Lower leg skin (tissue), 4 donors: ENCODE measurements around the gene PLD1. TPM values are rescaled to one million over a fixed set of nuclear protein-coding genes. Genes with fewer than 3 reads are reported as not detected.

Source experiments
- DNase-seq, 2 donors: peaks; one replicate each; pipeline ENCODE4 v3.0.0-alpha.2; 2019; ENCODE audit warnings: low spot score in 2 of 2
- H3K4me3 ChIP-seq: fragments of 200-600 bp; sonication (generic); 2 replicates; pipeline ENCODE4 v1.5.1; 2017; ENCODE audit warnings: mild to moderate bottlenecking, low read depth; ENCODE audit not compliant: poor library complexity, severe bottlenecking
- POLR2A ChIP-seq, 2 donors: fragments of 450-650 bp; IDR thresholded peaks; one replicate each; pipeline ENCODE4 v1.6.1; 2016 to 2017; ENCODE audit warnings: antibody characterized with exemption in 2 of 2, mild to moderate bottlenecking in 1 of 2, moderate library complexity in 1 of 2
- WGBS, 2 donors: methylation state at CpG; one replicate each; pipeline ENCODE4 v1.1.5; 2018; 5-methylcytosine and 5-hydroxymethylcytosine counted together
- intact Hi-C: fragments of 100-400 bp; cut with DNase I; formaldehyde crosslinking; loops from one replicate; pipeline ENCODE4 v1.15.0; 2023; ENCODE audit warnings: low total_unique reads
- total RNA-seq, 4 donors: library from RNA; depleted of rRNA; stranded (reverse); fragments of >200 nt; gene quantifications; one replicate each; pipeline ENCODE4 v1.1.0, GENCODE V29; 2016
- TF ChIP-seq, protein P1 (sequence below), 3 donors: fragments of 450-650 bp; IDR thresholded peaks; one replicate each; pipeline ENCODE4 v1.5.1; 2016; ENCODE audit warnings: antibody characterized with exemption in 3 of 3, mild to moderate bottlenecking in 3 of 3, moderate library complexity in 2 of 3

PLD1 gene
- total RNA-seq, 4 donors from 2014 or later: 26.4 to 55.8 (median 48.7) TPM

DNA sequence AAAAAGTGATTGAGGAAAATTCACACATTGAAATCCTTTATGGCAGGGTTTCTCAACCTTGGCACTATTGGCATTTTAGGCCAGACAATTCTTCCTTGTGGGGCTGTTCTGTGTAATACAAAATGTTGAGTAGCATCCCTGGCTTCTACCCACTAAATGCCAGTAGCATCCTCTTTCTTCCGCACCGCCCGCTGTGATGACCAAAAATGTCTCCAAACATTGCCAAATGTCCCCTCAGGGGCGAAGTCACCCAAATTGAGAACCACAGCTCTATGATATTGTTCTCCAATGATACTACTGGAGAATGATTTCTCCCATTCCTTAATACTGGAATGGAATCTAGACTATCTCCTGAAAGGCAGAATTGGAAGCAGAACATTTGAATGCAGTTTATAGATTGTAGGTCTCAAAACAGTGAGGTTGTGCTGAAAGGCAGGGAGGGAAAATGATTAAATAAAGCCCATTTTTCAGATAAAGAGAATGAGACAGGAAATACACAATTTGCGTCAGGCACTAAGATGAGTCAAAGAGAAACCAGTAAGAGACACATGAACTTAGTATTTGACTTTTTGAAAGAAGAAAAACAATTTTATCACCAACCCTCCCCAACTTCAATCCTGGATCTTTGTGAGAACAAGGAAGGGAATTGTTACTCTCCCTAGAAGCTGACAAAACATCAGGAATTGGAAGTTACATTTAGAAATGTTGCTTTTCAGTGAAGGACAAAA, 248.5 kb downstream of the PLD1 start:
- H3K4me3 ChIP-seq: no peak overlapping the region
- TF ChIP-seq, protein P1, sequence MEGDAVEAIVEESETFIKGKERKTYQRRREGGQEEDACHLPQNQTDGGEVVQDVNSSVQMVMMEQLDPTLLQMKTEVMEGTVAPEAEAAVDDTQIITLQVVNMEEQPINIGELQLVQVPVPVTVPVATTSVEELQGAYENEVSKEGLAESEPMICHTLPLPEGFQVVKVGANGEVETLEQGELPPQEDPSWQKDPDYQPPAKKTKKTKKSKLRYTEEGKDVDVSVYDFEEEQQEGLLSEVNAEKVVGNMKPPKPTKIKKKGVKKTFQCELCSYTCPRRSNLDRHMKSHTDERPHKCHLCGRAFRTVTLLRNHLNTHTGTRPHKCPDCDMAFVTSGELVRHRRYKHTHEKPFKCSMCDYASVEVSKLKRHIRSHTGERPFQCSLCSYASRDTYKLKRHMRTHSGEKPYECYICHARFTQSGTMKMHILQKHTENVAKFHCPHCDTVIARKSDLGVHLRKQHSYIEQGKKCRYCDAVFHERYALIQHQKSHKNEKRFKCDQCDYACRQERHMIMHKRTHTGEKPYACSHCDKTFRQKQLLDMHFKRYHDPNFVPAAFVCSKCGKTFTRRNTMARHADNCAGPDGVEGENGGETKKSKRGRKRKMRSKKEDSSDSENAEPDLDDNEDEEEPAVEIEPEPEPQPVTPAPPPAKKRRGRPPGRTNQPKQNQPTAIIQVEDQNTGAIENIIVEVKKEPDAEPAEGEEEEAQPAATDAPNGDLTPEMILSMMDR (IDR thresholded peaks at IDR 0.05): no peak
- TF ChIP-seq POLR2A (IDR thresholded peaks at IDR 0.05): no peak
- intact Hi-C loops: loop anchor here (10.0 kb wide), 1 partner anchor 597 kb away; no protein-coding TSS in a partner anchor
- whole genome bisulfite sequencing, 2 donors: 89 to 98% methylated on average over 5 of the region's 5 CpGs
- no peak for DNase-seq

DNA sequence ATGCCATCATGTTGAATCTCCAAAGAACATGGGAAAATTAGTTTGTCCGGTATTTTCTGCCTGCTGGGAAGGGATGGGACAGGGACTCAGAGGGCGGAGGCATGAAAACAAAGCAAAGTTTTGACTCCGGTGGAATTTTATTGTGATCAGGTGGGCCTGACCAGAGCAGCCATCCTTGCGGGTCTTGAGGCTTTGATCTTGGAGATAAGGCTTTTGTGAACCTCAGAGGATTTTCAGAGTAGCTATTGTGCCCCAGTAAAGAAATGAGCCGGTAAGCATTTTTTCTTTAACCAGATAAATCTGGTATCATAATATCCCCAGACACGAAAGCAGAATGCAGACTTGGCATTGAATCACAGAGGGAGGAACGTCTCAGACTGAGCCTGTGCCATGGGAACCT, 250.7 kb downstream of the PLD1 start:
- TF ChIP-seq, protein P1 (IDR thresholded peaks at IDR 0.05): no peak
- TF ChIP-seq POLR2A (IDR thresholded peaks at IDR 0.05): no peak
- DNase-seq: no peak
- no peak overlapping the region for H3K4me3 ChIP-seq
- intact Hi-C loops: no loop called here
- 52 to 57% methylated on average over 7 of the region's 7 CpGs for WGBS, 2 donors

DNA sequence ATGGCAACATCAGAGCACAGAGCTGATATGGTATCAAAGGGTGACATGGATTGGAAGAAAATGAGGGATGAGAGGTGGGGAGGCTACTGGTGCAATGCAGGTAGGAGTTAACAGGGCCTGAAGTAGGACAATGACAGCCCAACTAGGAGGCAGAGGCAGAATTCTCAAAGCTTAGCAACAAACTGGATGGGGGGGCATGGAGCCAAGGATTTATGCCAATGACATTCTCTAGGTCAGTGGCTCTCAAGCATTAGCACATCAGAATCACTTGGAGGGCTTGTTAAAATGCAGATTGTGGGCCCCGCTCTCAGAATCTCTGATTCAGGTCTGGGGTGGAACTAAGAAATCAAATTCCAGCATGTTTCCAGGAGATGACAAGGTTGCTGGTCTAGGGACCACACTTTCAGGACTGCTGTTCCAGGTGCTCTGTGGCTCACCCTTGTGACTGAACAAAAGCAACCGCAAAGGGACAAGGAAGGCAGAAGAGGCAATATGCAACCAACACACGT, 252.0 kb downstream of the PLD1 start:
- intact Hi-C loops: no loop called here
- 71 to 93% methylated on average over 3 of the region's 3 CpGs for WGBS, 2 donors
- H3K4me3 ChIP-seq: no peak overlapping the region
- TF ChIP-seq, protein P1 (IDR thresholded peaks at IDR 0.05): no peak
- no peak for TF ChIP-seq POLR2A (IDR thresholded peaks at IDR 0.05)
- no peak for DNase-seq

DNA sequence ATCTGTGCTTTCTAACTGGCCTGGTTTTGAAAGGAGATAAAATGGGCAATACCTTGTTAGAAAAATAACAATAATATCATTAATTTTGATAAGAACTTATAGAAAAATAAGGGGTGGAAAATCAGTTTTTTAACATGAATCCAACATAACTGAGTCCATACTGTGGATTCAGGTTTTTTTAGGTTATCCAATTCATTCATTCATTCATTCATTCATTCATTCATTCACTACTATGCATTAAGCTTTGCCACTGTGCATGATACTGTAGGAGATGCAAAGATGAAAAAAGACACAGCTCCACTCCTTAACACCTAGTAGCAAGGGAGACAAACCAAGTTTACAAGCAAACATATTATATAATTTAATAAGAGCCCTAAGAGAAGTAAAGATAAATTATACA, 253.1 kb downstream of the PLD1 start:
- intact Hi-C loops: no loop called here
- no peak overlapping the region for H3K4me3 ChIP-seq
- no peak for DNase-seq
- TF ChIP-seq, protein P1 (IDR thresholded peaks at IDR 0.05): no peak
- no peak for TF ChIP-seq POLR2A (IDR thresholded peaks at IDR 0.05)

DNA sequence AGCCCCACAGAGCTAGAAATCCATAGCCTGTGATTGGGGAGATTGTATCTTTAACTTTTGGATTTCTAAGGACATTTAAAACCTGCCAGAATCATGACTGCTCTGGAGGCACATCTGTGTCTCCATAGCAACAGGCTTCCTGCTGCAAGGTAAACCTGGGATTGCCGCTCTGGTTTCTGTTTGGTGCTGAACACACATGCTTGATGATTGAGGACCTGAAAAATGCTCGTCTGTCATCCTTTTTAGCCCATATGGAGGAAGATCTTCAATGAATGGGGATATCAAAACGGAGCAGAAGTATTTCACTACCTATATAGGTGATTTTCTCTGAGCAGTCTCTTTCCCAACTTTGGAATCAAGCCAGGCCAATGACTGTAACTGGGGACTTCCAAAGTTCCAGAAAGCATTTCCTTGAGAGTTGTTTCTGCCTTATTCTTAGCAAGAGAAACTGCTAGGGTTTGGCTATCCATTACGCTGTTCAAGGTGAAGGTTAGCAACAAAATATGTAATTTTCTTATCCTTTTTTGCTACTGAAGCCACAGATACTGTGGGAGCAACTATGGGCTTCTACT, 253.6 kb downstream of the PLD1 start:
- no peak for TF ChIP-seq POLR2A (IDR thresholded peaks at IDR 0.05)
- TF ChIP-seq, protein P1 (IDR thresholded peaks at IDR 0.05): no peak
- 40 to 50% methylated on average over 4 of the region's 4 CpGs for WGBS, 2 donors
- DNase-seq: no peak
- intact Hi-C loops: no loop called here
- H3K4me3 ChIP-seq: no peak overlapping the region
